KOPT-K1 (cell line): ENCODE results near the gene LAMA3.

Experiments
- H3K27ac ChIP-seq: fragments of 200-600 bp; sonication (generic); 2 replicates; pipeline ENCODE4 v1.5.1; 2016; ENCODE audit warnings: antibody characterized with exemption, mild to moderate bottlenecking, low read depth, low read length; ENCODE audit not compliant: poor library complexity, severe bottlenecking
- H3K36me3 ChIP-seq: fragments of 200-600 bp; sonication (generic); 2 replicates; pipeline ENCODE4 v1.5.1; 2017; ENCODE audit warnings: antibody characterized with exemption, mild to moderate bottlenecking, low read length, moderate library complexity; ENCODE audit not compliant: insufficient read depth
- H3K9me3 ChIP-seq: fragments of 200-600 bp; sonication (generic); 2 replicates; pipeline ENCODE4 v1.5.1; 2017; ENCODE audit warnings: antibody characterized with exemption, low read length, mild to moderate bottlenecking; ENCODE audit not compliant: insufficient read depth, poor library complexity, severe bottlenecking

LAMA3 gene

DNA sequence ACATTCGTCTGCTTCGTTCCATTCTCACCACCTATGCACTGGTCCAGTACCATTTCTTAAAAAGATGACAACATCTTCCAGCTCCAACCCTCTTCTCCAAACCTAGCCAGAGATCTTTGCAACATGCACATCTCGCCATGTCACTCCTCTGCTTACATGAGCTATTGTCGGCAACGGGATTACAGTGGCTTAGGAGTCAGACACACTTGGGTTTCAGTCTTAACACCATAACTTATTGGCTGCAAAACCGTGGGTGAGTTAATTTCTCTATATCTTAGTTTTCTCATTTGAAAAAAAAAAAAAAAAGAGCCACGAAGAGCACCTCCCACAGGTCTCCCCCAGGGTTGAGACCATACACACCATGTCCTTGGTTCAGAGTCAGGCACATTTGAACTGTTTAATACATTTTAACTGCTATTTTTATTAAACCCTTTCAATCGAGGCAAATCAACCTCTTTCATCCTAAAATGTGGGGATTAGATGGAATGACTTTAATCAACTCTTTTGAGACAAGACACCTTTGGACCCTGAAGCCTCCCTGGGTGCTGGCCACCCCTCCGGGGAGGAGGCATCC is 27.4 kb upstream of the LAMA3 start:
- no peaks in the 10 kb centered on the region for H3K9me3 ChIP-seq
- no peak overlapping the region for H3K27ac ChIP-seq
- H3K36me3 ChIP-seq: no peaks in the 10 kb centered on the region

DNA sequence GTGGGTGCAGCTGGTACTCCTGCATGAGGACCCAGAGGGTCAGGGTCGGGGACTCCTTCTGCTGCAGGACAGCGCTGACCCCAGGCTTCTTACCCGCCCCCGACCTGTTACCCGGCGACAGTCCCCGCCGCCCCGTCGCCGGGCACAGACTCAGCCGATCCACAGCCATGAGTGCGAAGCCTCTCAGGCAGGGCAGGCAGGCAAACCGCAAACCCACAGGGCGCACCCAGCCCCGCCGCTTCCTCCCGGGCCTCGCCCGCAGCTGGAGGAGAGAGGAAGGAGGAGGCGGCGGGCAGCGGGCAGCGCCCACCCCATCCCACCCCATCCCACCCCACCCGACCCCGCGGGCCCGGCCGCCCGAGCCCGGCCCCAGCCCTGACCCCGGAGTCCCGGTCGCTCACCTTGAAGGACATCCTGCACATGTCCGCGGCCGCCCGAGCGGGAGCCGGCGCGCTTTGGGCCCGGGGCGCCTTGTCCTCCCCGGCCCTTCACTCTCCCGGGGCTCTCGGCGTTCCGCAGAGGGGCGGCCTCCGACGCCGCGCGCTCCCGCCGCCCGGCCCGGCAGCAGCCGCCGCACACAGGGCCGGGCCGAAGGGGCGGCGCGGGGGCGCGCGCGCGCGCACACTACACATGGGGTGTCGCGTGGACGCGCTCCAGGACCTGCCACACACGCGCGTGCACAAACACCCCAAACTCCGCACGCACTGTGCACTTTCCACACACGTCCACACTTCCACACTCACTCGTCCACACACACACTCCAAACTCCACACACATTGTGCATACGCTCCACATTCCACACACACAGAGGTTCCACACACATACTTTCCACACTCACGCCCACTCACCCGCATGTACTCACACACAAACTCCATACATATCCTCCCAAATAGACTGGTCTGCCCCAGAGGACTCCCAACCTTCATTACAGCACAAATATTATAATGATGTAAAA is 26.7 kb upstream of the LAMA3 start, which contains the start of gene ANKRD29:
ANKRD29 (minus strand) TSS at position 603 of the 955 bp plus-strand sequence; CDS start at position 422, 181 bp downstream.
- no peaks in the 10 kb centered on the region for H3K36me3 ChIP-seq
- no peaks in the 10 kb centered on the region for H3K9me3 ChIP-seq
- no peak within 1 kb of the TSS for H3K27ac ChIP-seq

- Histone ChIP-seq H3K9me3 (no peaks in the 10 kb centered on the region), H3K27ac (no peak overlapping the region), H3K36me3 (no peaks in the 10 kb centered on the region)
These were observed 24.6 kb upstream of the LAMA3 start for GRCh38 chr18:23664674-23665073.

- Histone ChIP-seq H3K36me3 (no peaks in the 10 kb centered on the region), H3K27ac (no peak overlapping the region), H3K9me3 (no peaks in the 10 kb centered on the region)
These were observed 22.1 kb upstream of the LAMA3 start for GRCh38 chr18:23667114-23667513.

GRCh38 chr18:23668731-23669130 is 20.5 kb upstream of the LAMA3 start:
- Histone ChIP-seq H3K27ac (no peak overlapping the region), H3K9me3 (no peaks in the 10 kb centered on the region), H3K36me3 (no peaks in the 10 kb centered on the region)

DNA sequence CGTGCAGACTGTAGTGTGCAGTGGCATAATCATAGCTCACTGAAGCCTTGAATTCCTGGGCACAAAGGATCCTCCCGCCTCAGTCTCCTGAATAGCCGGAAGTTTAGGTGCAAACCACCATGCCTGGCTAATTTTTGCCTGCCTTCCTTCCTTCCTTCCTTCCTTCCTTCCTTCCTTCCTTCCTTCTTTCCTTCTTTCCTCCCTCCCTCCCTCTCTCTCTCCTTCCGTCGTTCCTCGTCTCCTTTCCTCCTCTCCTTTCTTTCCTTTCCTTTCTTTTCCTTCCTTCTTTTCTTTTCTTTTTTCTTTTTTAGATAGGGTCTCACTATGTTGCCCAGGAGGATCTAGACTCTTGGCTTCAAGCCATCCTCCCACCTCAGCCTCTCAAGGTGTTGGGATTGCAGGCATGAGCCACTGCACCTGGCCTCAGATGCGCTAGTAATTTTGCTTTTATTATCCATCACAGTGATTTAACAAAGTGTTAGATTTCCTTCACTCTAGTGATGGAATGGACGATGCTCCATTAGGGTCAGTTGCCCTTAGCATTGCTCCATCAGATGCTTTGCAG is 20.0 kb upstream of the LAMA3 start:
- Histone ChIP-seq H3K36me3 (no peaks in the 10 kb centered on the region), H3K9me3 (no peaks in the 10 kb centered on the region), H3K27ac (no peak overlapping the region)

DNA sequence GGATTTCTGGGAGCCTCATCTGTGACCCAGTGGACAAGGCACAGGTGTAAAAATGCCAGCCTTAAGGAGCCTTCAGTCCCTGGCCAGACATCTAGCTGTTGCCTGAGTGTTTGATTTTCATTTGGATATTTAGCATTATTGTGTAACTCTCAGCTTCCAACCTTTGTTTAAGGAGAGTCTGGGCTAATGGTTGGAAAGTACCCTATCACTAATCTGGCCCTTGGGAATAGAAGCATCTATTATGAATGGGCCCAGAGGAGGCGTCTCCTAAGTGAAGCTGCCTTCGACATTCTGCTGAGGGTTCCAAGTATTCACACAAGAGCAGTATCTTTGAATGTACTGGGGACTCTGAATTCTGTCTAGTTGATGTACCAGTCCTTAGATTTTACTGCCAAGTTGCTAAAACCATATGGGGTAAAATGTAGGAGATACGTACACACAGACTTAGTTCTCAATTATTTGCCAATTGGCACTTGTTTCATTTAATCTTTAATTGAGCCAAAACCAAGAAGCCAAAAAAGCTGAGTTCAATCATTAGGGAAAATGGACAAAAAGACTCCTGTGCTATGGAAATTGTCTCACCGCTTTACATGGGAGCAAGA is 19.3 kb upstream of the LAMA3 start:
- Histone ChIP-seq H3K36me3 (no peaks in the 10 kb centered on the region), H3K9me3 (no peaks in the 10 kb centered on the region), H3K27ac (no peak overlapping the region)

DNA sequence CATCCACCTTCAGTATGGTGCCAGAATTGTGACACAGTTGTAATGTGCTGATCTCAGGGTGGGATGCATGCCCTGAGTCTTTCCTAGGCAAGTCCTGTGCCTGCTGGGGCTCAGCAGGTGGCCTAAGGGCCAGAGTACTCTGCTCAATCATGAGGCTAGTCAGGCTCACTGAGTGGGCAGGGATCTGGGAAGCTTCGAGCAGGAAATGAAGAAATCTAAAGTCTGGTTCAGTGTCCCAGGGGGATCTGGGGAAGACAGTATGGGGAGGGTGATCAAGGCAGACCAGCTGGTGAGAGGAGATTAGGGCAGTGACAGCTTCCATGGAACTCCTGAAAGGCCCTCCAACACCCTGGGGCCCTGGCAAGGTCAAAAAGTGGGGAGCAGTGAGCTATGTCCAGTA is 17.7 kb upstream of the LAMA3 start:
- Histone ChIP-seq H3K9me3 (no peaks in the 10 kb centered on the region), H3K36me3 (no peaks in the 10 kb centered on the region), H3K27ac (no peak overlapping the region)

DNA sequence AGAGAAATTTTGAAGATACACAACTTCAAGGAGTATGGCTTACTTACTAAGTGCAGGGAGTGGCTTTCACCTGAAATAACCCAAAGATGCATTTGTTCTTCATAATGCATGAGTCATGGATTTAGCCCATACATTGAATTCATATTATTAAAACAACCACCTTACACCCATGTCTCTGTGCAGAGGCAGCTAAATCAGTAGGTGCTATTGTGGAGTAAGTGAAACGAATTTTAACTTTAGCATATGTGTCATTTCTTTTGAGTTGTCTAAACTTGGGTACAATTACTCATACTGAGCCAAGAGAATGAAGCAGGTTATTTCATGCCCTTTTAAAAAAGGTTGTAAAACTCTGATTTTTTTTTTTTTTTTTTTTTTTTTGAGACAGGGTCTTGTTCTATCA is 15.5 kb upstream of the LAMA3 start:
- Histone ChIP-seq H3K36me3 (no peaks in the 10 kb centered on the region), H3K9me3 (no peaks in the 10 kb centered on the region), H3K27ac (no peak overlapping the region)

DNA sequence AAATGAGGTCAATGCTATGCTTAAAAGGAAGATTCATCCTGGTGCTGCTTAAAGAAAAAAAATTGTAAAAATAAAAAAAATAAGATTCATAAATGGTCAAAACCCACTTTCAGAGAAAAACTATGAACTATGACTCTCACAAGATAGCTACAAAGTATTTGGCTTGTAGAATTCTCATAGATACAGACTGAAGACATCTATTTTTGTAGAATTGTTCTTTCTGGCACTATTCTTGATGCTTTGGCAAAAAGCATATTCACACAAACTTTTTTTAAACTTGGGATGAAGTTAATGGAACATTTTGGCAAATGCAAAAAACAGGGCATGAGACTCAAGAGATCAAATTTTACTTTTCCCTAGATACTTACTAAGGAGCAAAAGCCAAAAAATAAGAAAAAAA is 14.0 kb upstream of the LAMA3 start:
- no peaks in the 10 kb centered on the region for H3K36me3 ChIP-seq
- no peak overlapping the region for H3K27ac ChIP-seq
- no peaks in the 10 kb centered on the region for H3K9me3 ChIP-seq

GRCh38 chr18:23675896-23676295 is 13.4 kb upstream of the LAMA3 start:
- H3K9me3 ChIP-seq: no peaks in the 10 kb centered on the region
- H3K27ac ChIP-seq: no peak overlapping the region
- H3K36me3 ChIP-seq: no peaks in the 10 kb centered on the region

DNA sequence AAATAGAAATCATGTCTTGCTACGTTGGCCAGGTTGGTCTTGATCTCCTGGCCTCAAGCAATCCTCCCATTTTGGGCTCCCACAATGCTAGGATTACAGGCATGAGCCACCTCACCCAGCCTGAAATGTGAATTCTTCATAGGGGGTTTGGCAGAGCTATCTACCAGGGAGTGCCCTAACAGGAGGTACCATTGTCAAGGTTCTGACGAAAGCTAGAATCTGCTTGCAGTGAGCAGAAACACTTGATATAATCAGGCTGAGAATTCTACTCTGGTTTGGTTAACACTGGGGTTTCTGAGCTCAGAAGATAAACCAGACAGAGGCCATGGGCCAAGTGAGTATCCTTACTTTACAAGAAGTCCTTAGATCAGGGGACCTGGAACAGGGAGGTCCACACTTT is 7.2 kb upstream of the LAMA3 start:
- H3K36me3 ChIP-seq: no peaks in the 10 kb centered on the region
- no peak overlapping the region for H3K27ac ChIP-seq
- no peaks in the 10 kb centered on the region for H3K9me3 ChIP-seq

DNA sequence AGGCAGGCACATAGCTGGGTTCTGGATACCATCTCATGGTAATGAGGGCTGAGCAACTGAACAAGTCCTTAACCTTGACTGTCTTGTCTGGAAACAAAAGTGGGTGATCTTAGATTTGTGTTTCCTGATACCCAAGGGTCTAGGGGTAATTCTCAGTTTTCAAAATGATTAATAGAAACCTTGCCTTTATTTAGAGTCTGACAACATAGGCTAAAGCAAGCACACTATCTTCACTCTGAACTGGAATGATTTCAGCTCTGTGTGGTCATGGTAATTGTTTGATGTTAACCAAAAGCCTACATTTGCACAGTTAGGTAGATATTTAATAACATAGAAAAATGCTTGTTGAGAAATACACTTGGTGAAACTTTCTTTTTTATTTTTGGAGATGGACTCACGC is 6.8 kb upstream of the LAMA3 start:
- no peaks in the 10 kb centered on the region for H3K9me3 ChIP-seq
- H3K27ac ChIP-seq: no peak overlapping the region
- H3K36me3 ChIP-seq: no peaks in the 10 kb centered on the region

DNA sequence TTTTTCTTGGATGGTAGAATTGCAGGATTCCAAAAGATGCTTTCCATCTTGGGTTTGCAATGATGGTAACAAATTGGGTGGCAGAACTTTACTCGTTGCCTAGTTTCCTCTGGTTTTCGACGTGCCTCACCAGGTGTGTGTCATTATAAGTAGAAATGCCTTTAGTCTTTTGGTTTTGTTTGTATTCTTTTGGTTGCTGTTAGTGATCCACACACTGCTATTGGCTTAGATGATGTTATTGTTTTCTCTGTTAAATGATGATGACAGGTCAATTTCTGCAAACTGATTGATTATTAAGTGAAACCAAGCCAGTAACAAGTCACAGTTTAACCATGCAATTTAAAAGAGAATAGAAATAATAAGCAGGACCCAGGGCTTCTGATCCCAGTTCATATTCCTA is 6.1 kb upstream of the LAMA3 start:
- H3K36me3 ChIP-seq: no peaks in the 10 kb centered on the region
- H3K27ac ChIP-seq: no peak overlapping the region
- no peaks in the 10 kb centered on the region for H3K9me3 ChIP-seq

GRCh38 chr18:23683671-23684070 is 5.6 kb upstream of the LAMA3 start:
- Histone ChIP-seq H3K36me3 (no peaks in the 10 kb centered on the region), H3K27ac (no peak overlapping the region), H3K9me3 (no peaks in the 10 kb centered on the region)
